Stomach (tissue), 4 donors: ENCODE results near the gene ACR.
"Not testable (repeated sequence)": the region's sequence is repeated elsewhere in the genome, so short reads cannot be mapped to it uniquely, and the experiment has no call there.

Experiments used
- POLR2AphosphoS5 ChIP-seq, 3 donors: sonication (generic); formaldehyde crosslinking; IDR thresholded peaks; one replicate each; pipeline ENCODE4 v1.6.1; 2016; ENCODE audit warnings: antibody characterized with exemption in 3 of 3
- TF ChIP-seq, protein P1 (sequence below), 7 experiments: fragments of 450-650 bp in 4 of 7; fragments of 200-600 bp in 3 of 7; sonication (generic) in 3 of 7; IDR thresholded peaks; one replicate each; pipeline ENCODE4 v1.5.1; 2016 to 2019; ENCODE audit warnings: antibody characterized with exemption in 7 of 7, control low read depth in 2 of 7, mild to moderate bottlenecking in 1 of 7

GRCh38 chr22:50756406-50756805, 18.4 kb downstream of the ACR start:
- TF ChIP-seq, protein P1, sequence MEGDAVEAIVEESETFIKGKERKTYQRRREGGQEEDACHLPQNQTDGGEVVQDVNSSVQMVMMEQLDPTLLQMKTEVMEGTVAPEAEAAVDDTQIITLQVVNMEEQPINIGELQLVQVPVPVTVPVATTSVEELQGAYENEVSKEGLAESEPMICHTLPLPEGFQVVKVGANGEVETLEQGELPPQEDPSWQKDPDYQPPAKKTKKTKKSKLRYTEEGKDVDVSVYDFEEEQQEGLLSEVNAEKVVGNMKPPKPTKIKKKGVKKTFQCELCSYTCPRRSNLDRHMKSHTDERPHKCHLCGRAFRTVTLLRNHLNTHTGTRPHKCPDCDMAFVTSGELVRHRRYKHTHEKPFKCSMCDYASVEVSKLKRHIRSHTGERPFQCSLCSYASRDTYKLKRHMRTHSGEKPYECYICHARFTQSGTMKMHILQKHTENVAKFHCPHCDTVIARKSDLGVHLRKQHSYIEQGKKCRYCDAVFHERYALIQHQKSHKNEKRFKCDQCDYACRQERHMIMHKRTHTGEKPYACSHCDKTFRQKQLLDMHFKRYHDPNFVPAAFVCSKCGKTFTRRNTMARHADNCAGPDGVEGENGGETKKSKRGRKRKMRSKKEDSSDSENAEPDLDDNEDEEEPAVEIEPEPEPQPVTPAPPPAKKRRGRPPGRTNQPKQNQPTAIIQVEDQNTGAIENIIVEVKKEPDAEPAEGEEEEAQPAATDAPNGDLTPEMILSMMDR (IDR thresholded peaks at IDR 0.05): not testable (repeated sequence)
- not testable (repeated sequence) for TF ChIP-seq POLR2AphosphoS5 (IDR thresholded peaks at IDR 0.05)
